CD4-positive, alpha-beta memory T cell (primary cell): ENCODE measurements around the gene TUFT1. TPM values are rescaled to one million over a fixed set of nuclear protein-coding genes. Genes with fewer than 3 reads are reported as not detected.
A peak's percentile ranks its signal among the peaks of the same experiment; 100 is the strongest.
"Not testable (repeated sequence)": the region's sequence is repeated elsewhere in the genome, so short reads cannot be mapped to it uniquely, and the experiment has no call there.

Source experiments
- CTCF ChIA-PET: fragments of 350-600 bp; sonication (Branson Sonifier 250); formaldehyde crosslinking; loops from one replicate; lab custom pipeline; 2021; ENCODE audit warnings: inconsistent platforms; ENCODE audit not compliant: partially characterized antibody; lab: Charles Lee
- POLR2A ChIA-PET: fragments of 350-600 bp; sonication (Branson Sonifier 250); formaldehyde crosslinking; loops from one replicate; lab custom pipeline; 2021; ENCODE audit not compliant: partially characterized antibody; lab: Charles Lee
- DNase-seq, 5 donors: peaks; one replicate each; pipeline versions ENCODE4 v3.0.0 to v3.0.0-alpha.2; 2020 to 2022; ENCODE audit warnings: mixed read lengths in 1 of 5
- H3K27ac ChIP-seq: one replicate; pipeline ENCODE4 v1.7.0; 2013; ENCODE audit warnings: low read depth, low read length
- H3K27me3 ChIP-seq: 2 replicates; pipeline ENCODE4 v1.7.0; 2013; ENCODE audit warnings: mild to moderate bottlenecking, low read length, moderate library complexity; ENCODE audit not compliant: insufficient read depth
- H3K36me3 ChIP-seq: 2 replicates; pipeline ENCODE4 v1.7.0; 2013; ENCODE audit warnings: mild to moderate bottlenecking, low read length, moderate library complexity; ENCODE audit not compliant: insufficient read depth
- H3K4me1 ChIP-seq: 2 replicates; pipeline ENCODE4 v1.7.0; 2013; ENCODE audit warnings: mild to moderate bottlenecking, low read length, moderate library complexity; ENCODE audit not compliant: insufficient read depth
- H3K4me3 ChIP-seq, 2 donors: one replicate each; pipeline ENCODE4 v1.7.0; 2013; ENCODE audit warnings: low read length in 2 of 2, mild to moderate bottlenecking in 1 of 2
- H3K9me3 ChIP-seq, 2 donors: one replicate each; pipeline ENCODE4 v1.7.0; 2013; ENCODE audit warnings: low read length in 2 of 2, control low read depth in 1 of 2; ENCODE audit not compliant: control insufficient read depth in 1 of 2
- H3K27ac Mint-ChIP-seq, 7 donors: one replicate each; pipeline ENCODE4 v1.8.0; 2020 to 2021; ENCODE audit warnings: mixed read lengths in 7 of 7, mild to moderate bottlenecking in 6 of 7, inconsistent platforms in 3 of 7, moderate library complexity in 3 of 7
- H3K27me3 Mint-ChIP-seq, 2 donors: one replicate each; pipeline ENCODE4 v1.8.0; 2020 to 2021; ENCODE audit warnings: mixed read lengths in 2 of 2
- H3K36me3 Mint-ChIP-seq, 2 donors: one replicate each; pipeline ENCODE4 v1.8.0; 2020 to 2021; ENCODE audit warnings: mixed read lengths in 2 of 2, inconsistent platforms in 1 of 2, mild to moderate bottlenecking in 1 of 2
- H3K4me1 Mint-ChIP-seq, 4 donors: one replicate each; pipeline ENCODE4 v1.8.0; 2020 to 2021; ENCODE audit warnings: mixed read lengths in 4 of 4, mild to moderate bottlenecking in 1 of 4
- H3K4me3 Mint-ChIP-seq, 8 donors: one replicate each; pipeline ENCODE4 v1.8.0; 2020 to 2021; ENCODE audit warnings: mixed read lengths in 8 of 8, mild to moderate bottlenecking in 7 of 8, moderate library complexity in 6 of 8, inconsistent platforms in 3 of 8
- H3K9me3 Mint-ChIP-seq, 8 donors: one replicate each; pipeline ENCODE4 v1.8.0; 2020 to 2021; ENCODE audit warnings: mixed read lengths in 8 of 8, mild to moderate bottlenecking in 5 of 8, inconsistent platforms in 3 of 8, moderate library complexity in 1 of 8
- intact Hi-C: fragments of 100-400 bp; cut with micrococcal nuclease; formaldehyde crosslinking; loops from one replicate; pipeline ENCODE4 v1.15.1; 2023
- polyA plus RNA-seq, 2 donors: library from polyadenylated mRNA; unstranded; fragments of 300-500 nt; fragmentation: Illumina TruSeq; gene quantifications; one replicate each; pipeline ENCODE4 v1.2.3, GENCODE V29; 2021
- total RNA-seq, 2 experiments: library from RNA; stranded (reverse); gene quantifications; one replicate each; pipeline ENCODE4 v1.2.3, GENCODE V29; 2021

Gene TUFT1
- total and polyA plus RNA-seq, 4 experiments from 2014 or later, result 3.5 to 5.3 (median 4.7) TPM

GRCh38 chr1:151590961-151591360 lies 50.9 kb downstream of the TUFT1 start:
- H3K27ac ChIP-seq, result no peak overlapping the region
- peaks cover 0 to 4% of the 10 kb centered on the region in 2 donors for H3K36me3 Mint-ChIP-seq
- no peak for DNase-seq
- no peak overlapping the region for H3K4me3 ChIP-seq
- CTCF ChIA-PET, result no interaction called here
- H3K9me3 ChIP-seq, result no peaks in the 10 kb centered on the region
- H3K27me3 ChIP-seq, result no peaks in the 10 kb centered on the region
- no peak overlapping the region for H3K27ac Mint-ChIP-seq
- peaks cover 0 to 12% (median 7%) of the 10 kb centered on the region in 8 donors for H3K9me3 Mint-ChIP-seq
- H3K4me1 Mint-ChIP-seq, result peaks cover 3 to 12% (median 9%) of the 10 kb centered on the region in 4 donors
- POLR2A ChIA-PET, result no interaction called here
- H3K4me1 ChIP-seq, result peaks cover 5% of the 10 kb centered on the region
- no peak overlapping the region for H3K4me3 Mint-ChIP-seq
- H3K27me3 Mint-ChIP-seq, result peaks cover 4 to 8% of the 10 kb centered on the region in 2 donors
- no peaks in the 10 kb centered on the region for H3K36me3 ChIP-seq
- intact Hi-C loops, result no loop called here

GRCh38 chr1:151593730-151594129 lies 53.6 kb downstream of the TUFT1 start:
- Histone ChIP-seq H3K4me1 (peaks cover 5% of the 10 kb centered on the region), H3K27me3 (no peaks in the 10 kb centered on the region), H3K36me3 (no peaks in the 10 kb centered on the region), H3K4me3 (peak overlapping the region in 1 of 2 donors; percentile 33), H3K27ac (no peak overlapping the region), H3K9me3 (no peaks in the 10 kb centered on the region)
- intact Hi-C loops, result loop anchor here (1.0 kb wide), 7 partner anchors 18 to 408 kb away; no protein-coding TSS in a partner anchor
- Mint-ChIP-seq H3K27me3 (peaks cover 4 to 8% of the 10 kb centered on the region in 2 donors), H3K27ac (peak overlapping the region in 4 of 7 donors; percentile 10 to 49 (median 28)), H3K36me3 (peaks cover 0 to 4% of the 10 kb centered on the region in 2 donors), H3K9me3 (peaks cover 0 to 12% (median 7%) of the 10 kb centered on the region in 8 donors), H3K4me1 (peaks cover 3 to 12% (median 9%) of the 10 kb centered on the region in 4 donors), H3K4me3 (peak overlapping the region in 7 of 8 donors; percentile 33 to 82 (median 70))
- DNase-seq, result no peak
- ChIA-PET POLR2A (interaction anchor here (0.8 kb wide), 1 partner anchor 243 kb away, joined by 5 read pairs; no protein-coding TSS in a partner anchor), CTCF (interaction anchor here (0.5 to 8.1 kb wide), 42 partner anchors 8 to 407 kb away, joined by 3 to 69 read pairs (median 4); partner anchors contain the start of genes CELF3 and SNX27)

- peak overlapping the region in 7 of 8 donors; percentile 33 to 82 (median 70) for H3K4me3 Mint-ChIP-seq
- H3K36me3 Mint-ChIP-seq, result peaks cover 0 to 4% of the 10 kb centered on the region in 2 donors
- H3K4me3 ChIP-seq, result peak overlapping the region in 1 of 2 donors; percentile 33
- DNase-seq, result peak; percentile 82 to 84 (median 83)
- H3K36me3 ChIP-seq, result no peaks in the 10 kb centered on the region
- H3K27ac Mint-ChIP-seq, result peak overlapping the region in 6 of 7 donors; percentile 4 to 49 (median 26)
- peaks cover 0 to 12% (median 7%) of the 10 kb centered on the region in 8 donors for H3K9me3 Mint-ChIP-seq
- intact Hi-C loops, result loop anchor here (1.0 kb wide), 7 partner anchors 17 to 407 kb away; no protein-coding TSS in a partner anchor
- peaks cover 3 to 12% (median 9%) of the 10 kb centered on the region in 4 donors for H3K4me1 Mint-ChIP-seq
- H3K27me3 ChIP-seq, result no peaks in the 10 kb centered on the region
- H3K4me1 ChIP-seq, result peaks cover 5% of the 10 kb centered on the region
- CTCF ChIA-PET, result interaction anchor here (0.6 to 8.1 kb wide), 41 partner anchors 9 to 407 kb away, joined by 3 to 69 read pairs (median 4); partner anchors contain the start of gene SNX27
- POLR2A ChIA-PET, result interaction anchor here (0.8 kb wide), 1 partner anchor 242 kb away, joined by 5 read pairs; no protein-coding TSS in a partner anchor
- H3K9me3 ChIP-seq, result no peaks in the 10 kb centered on the region
- H3K27ac ChIP-seq, result no peak overlapping the region
- H3K27me3 Mint-ChIP-seq, result peaks cover 4 to 8% of the 10 kb centered on the region in 2 donors
Measured at GRCh38 chr1:151594143-151594625, 54.1 kb downstream of the TUFT1 start.

GRCh38 chr1:151596166-151596953 lies 56.3 kb downstream of the TUFT1 start:
- ChIA-PET CTCF (interaction anchor here (0.8 to 8.1 kb wide), 6 partner anchors 9 to 250 kb away, joined by 3 to 69 read pairs (median 4); no protein-coding TSS in a partner anchor), POLR2A (interaction anchor here (1.1 to 1.2 kb wide), 2 partner anchors 16 to 241 kb away, joined by 3 read pairs; no protein-coding TSS in a partner anchor)
- DNase-seq, result no peak
- Histone ChIP-seq H3K4me1 (peaks cover 5% of the 10 kb centered on the region), H3K27me3 (no peaks in the 10 kb centered on the region), H3K9me3 (no peaks in the 10 kb centered on the region), H3K36me3 (no peaks in the 10 kb centered on the region), H3K27ac (no peak overlapping the region), H3K4me3 (no peak overlapping the region)
- peaks cover 3 to 12% (median 9%) of the 10 kb centered on the region in 4 donors for H3K4me1 Mint-ChIP-seq
- H3K27ac Mint-ChIP-seq, result peak overlapping the region in 2 of 7 donors; percentile 59 to 61
- H3K36me3 Mint-ChIP-seq, result no peaks in the 10 kb centered on the region
- no peak overlapping the region for H3K4me3 Mint-ChIP-seq
- no peaks in the 10 kb centered on the region for H3K27me3 Mint-ChIP-seq
- intact Hi-C loops, result no loop called here
- peaks cover 0 to 4% (median 0%) of the 10 kb centered on the region in 8 donors for H3K9me3 Mint-ChIP-seq

- H3K36me3 ChIP-seq, H3K4me1 Mint-ChIP-seq, H3K4me3 ChIP-seq, H3K4me1 ChIP-seq, DNase-seq, H3K27me3 Mint-ChIP-seq, H3K4me3 Mint-ChIP-seq, H3K27ac ChIP-seq, H3K27ac Mint-ChIP-seq, intact Hi-C loops, H3K9me3 ChIP-seq, H3K36me3 Mint-ChIP-seq, H3K9me3 Mint-ChIP-seq, H3K27me3 ChIP-seq: not testable (repeated sequence)
- ChIA-PET POLR2A (interaction anchor here (2.3 kb wide), 1 partner anchor 9 kb away, joined by 7 read pairs; the partner anchor contains the start of gene SNX27), CTCF (interaction anchor here (1.2 to 4.9 kb wide), 2 partner anchors 9 to 18 kb away, joined by 4 to 33 read pairs; no protein-coding TSS in a partner anchor)
Measured at GRCh38 chr1:151602550-151602949, 62.4 kb downstream of the TUFT1 start.

GRCh38 chr1:151604291-151604690 lies 64.2 kb downstream of the TUFT1 start:
- Histone ChIP-seq H3K9me3 (no peaks in the 10 kb centered on the region), H3K4me3 (no peak overlapping the region), H3K36me3 (no peaks in the 10 kb centered on the region), H3K27me3 (no peaks in the 10 kb centered on the region), H3K4me1 (no peaks in the 10 kb centered on the region), H3K27ac (no peak overlapping the region)
- Mint-ChIP-seq H3K27me3 (peaks cover 4 to 10% of the 10 kb centered on the region in 2 donors), H3K4me3 (no peak overlapping the region), H3K27ac (no peak overlapping the region), H3K36me3 (no peaks in the 10 kb centered on the region), H3K9me3 (no peaks in the 10 kb centered on the region), H3K4me1 (no peaks in the 10 kb centered on the region)
- ChIA-PET POLR2A (interaction anchor here (2.3 kb wide), 1 partner anchor 8 kb away, joined by 7 read pairs; the partner anchor contains the start of gene SNX27), CTCF (interaction anchor here (1.0 to 4.9 kb wide), 2 partner anchors 11 to 69 kb away, joined by 3 to 33 read pairs; no protein-coding TSS in a partner anchor)
- no peak for DNase-seq
- intact Hi-C loops, result no loop called here
